Upper lobe of left lung (tissue), 4 donors: ENCODE results near the gene BCL2L14.

Experiments used
- EP300 ChIP-seq, 4 donors: sonication (generic); formaldehyde crosslinking; IDR thresholded peaks; one replicate each; pipeline ENCODE4 v1.5.1; 2017; ENCODE audit warnings: antibody characterized with exemption in 4 of 4, control low read depth in 2 of 4
- POLR2A ChIP-seq, 4 donors: fragments of 450-650 bp; IDR thresholded peaks; one replicate each; pipeline ENCODE4 v1.5.1; 2016 to 2017; ENCODE audit warnings: antibody characterized with exemption in 4 of 4, mild to moderate bottlenecking in 2 of 4
- POLR2AphosphoS5 ChIP-seq, 2 donors: sonication (generic); formaldehyde crosslinking; IDR thresholded peaks; one replicate each; pipeline ENCODE4 v1.5.1; 2017; ENCODE audit warnings: antibody characterized with exemption in 2 of 2
- TF ChIP-seq, protein P1 (sequence below), 6 experiments: fragments of 450-650 bp in 4 of 6; fragments of 200-600 bp in 2 of 6; sonication (generic) in 2 of 6; IDR thresholded peaks; one replicate each; pipeline ENCODE4 v1.5.1; 2016 to 2019; ENCODE audit warnings: antibody characterized with exemption in 6 of 6

DNA sequence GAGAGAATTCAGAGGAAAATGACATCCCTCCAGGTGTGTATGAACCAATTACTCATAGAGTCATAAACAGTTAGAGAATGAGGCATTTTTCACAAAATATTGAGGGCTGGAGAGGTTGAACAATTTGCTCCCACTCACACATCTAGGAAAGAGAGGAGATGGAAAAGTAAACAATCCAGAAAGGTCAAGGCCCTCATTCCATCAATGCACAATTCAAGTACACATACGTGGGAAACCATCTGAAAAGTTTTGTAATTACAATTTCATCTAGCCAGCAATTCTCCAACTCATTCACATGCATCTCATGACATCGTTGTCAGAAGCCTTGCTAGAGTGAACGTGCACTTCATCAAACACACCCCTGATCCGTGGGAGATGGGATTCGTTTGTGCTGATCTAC, 15.7 kb upstream of the BCL2L14 start:
- TF ChIP-seq, protein P1, sequence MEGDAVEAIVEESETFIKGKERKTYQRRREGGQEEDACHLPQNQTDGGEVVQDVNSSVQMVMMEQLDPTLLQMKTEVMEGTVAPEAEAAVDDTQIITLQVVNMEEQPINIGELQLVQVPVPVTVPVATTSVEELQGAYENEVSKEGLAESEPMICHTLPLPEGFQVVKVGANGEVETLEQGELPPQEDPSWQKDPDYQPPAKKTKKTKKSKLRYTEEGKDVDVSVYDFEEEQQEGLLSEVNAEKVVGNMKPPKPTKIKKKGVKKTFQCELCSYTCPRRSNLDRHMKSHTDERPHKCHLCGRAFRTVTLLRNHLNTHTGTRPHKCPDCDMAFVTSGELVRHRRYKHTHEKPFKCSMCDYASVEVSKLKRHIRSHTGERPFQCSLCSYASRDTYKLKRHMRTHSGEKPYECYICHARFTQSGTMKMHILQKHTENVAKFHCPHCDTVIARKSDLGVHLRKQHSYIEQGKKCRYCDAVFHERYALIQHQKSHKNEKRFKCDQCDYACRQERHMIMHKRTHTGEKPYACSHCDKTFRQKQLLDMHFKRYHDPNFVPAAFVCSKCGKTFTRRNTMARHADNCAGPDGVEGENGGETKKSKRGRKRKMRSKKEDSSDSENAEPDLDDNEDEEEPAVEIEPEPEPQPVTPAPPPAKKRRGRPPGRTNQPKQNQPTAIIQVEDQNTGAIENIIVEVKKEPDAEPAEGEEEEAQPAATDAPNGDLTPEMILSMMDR (IDR thresholded peaks at IDR 0.05): no peak
- TF ChIP-seq POLR2AphosphoS5 (IDR thresholded peaks at IDR 0.05) (no peak), POLR2A (IDR thresholded peaks at IDR 0.05) (no peak), EP300 (IDR thresholded peaks at IDR 0.05) (no peak)
